Colon (tissue), 2 donors: Measurements from ENCODE around the gene MREG.
"Not testable (repeated sequence)": the region's sequence is repeated elsewhere in the genome, so short reads cannot be mapped to it uniquely, and the experiment has no call there.

Source experiments
- FAIRE-seq: peaks from 2 replicates; lab custom pipeline; 2012; peaks lifted over from hg19 to GRCh38; lab: Jason Lieb, UNC
- donor health status: control.
- donor health status: control.

Gene MREG

DNA sequence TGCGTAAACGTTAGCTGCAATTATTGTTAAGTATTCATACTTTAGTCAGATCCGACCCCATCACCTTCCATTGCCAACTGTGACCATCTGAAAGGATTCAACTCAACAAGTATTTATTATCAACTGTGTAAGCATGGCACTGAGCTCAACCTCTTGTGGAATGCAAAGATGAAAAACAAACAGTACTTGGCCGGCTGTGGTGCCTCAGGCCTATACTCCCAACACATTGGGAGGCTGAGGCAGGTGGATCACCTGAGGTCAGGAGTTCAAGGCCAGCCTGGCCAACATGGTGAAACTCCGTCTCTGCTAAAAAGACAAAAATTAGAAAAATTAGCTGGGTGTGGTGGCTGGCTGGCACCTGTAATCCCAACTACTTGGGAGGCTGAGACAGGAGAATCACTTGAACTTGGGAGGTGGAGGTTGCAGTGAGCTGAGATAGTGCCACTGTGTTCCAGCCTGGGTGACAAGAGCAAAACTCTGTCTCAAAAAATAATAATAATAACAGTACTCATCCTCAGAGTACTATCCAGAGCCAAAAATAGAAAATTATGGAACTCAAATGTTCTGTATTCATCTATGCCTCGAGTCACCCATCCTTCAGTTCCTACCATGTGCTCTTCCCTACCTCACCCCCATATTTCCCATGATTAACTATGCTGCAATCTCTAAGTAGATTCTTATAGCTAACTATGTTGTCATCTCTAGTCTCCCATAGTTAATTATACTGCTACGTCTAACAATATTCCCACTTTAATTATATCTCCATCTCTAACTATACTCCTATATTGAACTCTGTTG is 8.6 kb upstream of the MREG start:
- FAIRE-seq: no peak

GRCh38 chr2:216018709-216019108 is 5.4 kb upstream of the MREG start:
- FAIRE-seq: no peak

- FAIRE-seq: no peak
These were observed 4.0 kb upstream of the MREG start for GRCh38 chr2:216017365-216017764.

- no peak for FAIRE-seq
These were observed 3.2 kb upstream of the MREG start for GRCh38 chr2:216016581-216016980.

GRCh38 chr2:216015722-216016464 is 2.5 kb upstream of the MREG start:
- FAIRE-seq: no peak

- no peak for FAIRE-seq
These were observed 1.6 kb upstream of the MREG start for GRCh38 chr2:216014986-216015385.

DNA sequence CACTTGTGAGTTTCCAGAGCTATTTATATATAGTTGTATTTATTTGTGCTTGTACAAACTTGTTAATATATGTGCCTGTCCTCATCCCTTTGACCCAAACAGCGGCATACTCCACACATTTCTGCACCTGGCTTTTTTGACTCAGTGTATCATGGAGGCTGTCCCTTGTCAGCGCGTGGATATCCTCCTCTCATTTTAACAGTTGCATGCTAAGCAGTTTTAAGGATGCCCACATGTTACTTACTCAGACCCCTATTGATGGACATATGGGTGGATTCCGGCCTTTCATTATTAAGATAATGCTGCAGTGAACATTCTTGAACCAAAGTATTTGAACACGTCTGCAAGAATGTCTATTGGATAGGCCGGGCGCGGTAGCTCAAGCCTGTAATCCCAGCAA is 655 bp upstream of the MREG start:
- no peak for FAIRE-seq

GRCh38 chr2:216012830-216013079 is 596 bp downstream of the MREG start:
- FAIRE-seq: no peak

- FAIRE-seq: no peak
These were observed 1.1 kb downstream of the MREG start for GRCh38 chr2:216012133-216012829.

GRCh38 chr2:216009215-216009614 is 4.1 kb downstream of the MREG start:
- not testable (repeated sequence) for FAIRE-seq

- FAIRE-seq: no peak
These were observed 5.0 kb downstream of the MREG start for GRCh38 chr2:216008387-216008786.

DNA sequence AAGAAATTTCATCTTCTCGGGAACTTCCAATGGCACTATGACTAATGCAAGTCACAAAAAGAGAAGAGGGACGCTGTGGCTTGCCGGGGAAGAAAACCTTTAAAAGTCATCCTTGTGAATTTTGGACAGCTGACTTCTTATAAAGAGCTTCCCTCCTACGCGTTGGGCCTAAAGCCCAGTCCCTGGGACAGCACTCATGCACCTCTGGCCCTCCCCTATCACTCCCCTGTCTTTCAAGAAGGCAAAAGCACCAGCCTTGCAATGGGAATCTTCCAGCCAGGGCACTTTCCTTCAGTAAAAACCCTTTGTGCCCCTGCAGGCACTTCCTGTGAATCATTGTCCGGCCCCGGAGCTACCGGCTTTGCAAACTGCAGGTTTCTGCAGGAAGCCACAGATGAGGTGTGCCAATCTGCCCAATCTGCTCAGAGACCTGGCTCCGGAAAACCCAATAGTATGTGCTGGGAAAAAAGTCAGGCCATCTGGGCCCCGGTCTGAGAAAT is 7.1 kb downstream of the MREG start:
- no peak for FAIRE-seq

DNA sequence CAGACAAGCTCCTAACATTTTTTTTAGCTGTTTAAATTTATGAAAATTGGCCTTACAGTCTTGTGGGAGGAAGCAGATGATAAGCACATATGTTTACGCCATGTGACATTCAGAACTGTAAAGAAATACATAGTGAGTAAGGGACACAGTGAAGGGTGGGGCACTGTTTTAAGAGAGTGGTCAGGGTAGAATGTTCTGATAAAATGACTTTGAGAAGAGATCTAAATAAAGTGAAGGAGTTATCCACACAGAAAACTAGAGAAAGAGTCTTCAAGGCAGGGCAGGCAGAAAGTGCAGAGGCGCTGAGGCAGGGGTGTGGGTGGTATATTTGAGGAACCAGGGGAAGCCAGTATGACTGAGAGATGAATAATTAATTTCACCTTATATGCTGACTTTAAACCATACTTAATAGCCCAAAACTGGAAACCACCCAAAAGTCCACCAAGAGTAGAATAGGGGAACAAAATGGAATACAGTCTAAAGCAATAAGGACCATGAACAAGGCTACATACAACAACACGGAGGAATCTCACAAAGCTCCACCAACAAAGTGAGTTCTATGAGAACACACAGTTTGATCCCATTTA is 8.6 kb downstream of the MREG start:
- no peak for FAIRE-seq

DNA sequence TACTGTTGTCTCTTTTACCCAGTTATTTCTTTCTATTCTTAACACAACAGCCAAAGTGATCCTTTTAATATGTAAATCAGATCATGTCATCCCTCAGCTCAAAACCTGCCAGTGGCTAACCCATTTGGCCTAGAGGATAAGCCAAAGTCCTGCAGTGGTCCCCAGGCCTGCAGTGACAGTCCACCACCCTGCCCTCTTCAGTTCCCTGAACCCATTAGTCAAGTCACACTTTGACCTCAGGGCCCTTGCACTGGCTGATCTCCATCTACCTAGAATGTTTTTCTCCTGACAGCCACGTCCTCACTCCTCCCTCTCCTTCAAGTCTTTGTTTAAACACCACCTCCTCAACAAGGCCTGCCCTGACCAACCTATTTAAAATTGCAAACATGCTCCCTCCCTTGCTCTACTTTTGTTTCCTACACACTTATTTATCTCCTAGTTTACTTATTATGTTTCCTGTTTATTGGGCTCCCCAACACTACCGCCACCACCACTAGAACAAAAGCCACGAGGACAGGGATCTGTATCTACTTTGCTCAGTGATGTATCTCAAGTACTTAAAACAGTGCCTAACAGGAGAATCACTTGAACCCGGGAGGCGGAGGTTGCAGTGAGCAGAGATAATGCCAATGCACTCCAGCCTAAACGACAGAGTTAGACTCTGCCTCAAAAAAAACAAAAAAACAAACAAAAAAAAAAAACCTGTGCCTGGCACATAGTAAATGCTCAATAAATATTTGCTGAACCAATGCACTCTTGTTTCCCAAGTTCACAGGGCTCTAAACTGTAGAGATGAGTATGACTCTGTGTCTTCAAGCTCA is 9.3 kb downstream of the MREG start:
- FAIRE-seq: no peak

- FAIRE-seq: no peak
These were observed 10.7 kb downstream of the MREG start for GRCh38 chr2:216002693-216003092.

DNA sequence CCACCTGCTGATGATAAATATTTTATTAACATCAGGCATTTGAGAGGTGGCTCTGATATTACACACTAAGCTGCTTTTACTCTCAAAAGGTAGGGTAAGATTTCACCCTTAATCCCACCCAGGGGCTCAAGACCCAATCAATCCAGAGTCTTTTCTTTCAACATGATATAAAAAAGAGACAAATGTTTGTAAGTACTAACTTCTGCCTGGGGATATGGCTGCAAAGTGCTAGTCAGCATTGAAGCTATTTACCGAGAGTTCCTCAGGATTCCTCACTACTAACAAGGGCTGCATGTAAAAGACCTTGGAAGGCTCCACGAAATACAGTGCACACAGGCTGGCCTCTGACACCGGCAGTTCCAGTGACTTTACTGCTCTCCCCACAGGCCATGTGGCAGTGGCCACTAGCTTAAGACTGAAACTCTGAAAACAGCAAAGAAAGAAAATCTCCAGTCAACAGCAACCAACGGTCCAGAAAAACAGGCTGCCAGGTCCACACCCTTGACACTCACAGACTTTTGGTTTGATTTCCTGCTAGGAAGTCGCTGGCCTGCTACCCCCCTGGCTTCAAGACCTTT is 11.2 kb downstream of the MREG start:
- no peak for FAIRE-seq

GRCh38 chr2:216001216-216002100 is 11.9 kb downstream of the MREG start:
- FAIRE-seq: no peak

DNA sequence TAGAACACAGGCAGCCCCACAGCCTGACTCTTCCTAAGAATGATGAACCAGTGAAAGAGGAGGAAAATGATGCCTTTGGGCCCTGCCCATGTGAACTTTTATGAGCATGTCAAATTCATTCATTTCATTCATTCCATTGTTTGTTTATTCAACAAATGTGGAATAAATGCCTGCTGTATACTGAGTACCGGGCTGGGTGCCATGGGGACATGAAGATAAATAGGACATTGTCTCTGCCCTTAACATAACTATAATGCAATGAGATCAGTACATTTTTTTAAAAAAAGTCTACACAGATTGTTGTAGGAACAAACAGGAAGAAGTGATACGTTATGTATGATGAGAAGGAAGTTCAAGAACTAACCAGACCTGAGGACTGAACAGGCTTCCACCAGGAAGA is 14.7 kb downstream of the MREG start:
- no peak for FAIRE-seq

DNA sequence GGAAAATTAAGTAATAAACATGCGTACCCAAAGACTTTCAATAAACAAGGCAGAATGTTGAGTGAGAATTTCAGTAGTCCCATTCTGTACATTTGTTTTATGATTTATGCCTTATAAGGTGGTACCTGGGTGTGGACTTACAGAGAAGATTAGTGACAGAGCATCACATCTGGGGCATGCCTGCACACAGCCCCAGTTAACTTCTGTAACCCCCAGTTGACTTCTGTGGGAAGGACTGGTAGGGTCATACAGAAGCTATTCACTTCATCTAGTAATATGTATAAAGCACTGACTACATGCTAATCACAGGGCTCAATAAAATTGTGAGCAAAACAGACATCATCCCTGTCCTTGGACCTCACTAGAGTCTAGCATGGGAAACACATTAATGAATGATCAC is 16.1 kb downstream of the MREG start:
- FAIRE-seq: no peak

DNA sequence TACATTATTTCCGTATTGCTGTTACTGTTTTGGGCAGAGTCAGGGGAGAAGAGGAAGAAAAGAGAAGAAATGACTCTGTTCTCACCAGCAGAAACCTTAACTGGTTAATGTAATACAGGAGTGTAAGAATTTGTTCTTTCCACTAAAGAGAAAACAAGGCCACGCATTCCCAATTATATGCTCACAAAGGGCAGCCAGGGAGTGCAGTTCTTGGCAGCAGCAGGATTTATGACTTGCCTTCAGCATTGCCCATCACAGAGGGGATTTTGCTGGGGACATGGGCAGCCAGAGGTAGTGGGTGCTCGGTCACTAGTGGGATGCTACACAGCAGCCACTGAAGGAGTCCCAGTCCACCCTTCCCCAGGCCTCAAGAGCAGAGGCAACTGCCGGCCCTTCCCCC is 18.4 kb downstream of the MREG start:
- FAIRE-seq: no peak
